SJSA1 (cell line): ENCODE measurements around the gene CHTF8. TPM values are rescaled to one million over a fixed set of nuclear protein-coding genes. Genes with fewer than 3 reads are reported as not detected.
"Not testable (repeated sequence)": the region's sequence is repeated elsewhere in the genome, so short reads cannot be mapped to it uniquely, and the experiment has no call there.

Experiments used
- DNase-seq, 2 experiments: peaks; one replicate each; pipeline ENCODE4 v3.0.0-alpha.2; 2015 to 2020; ENCODE audit warnings: low spot score in 2 of 2, low read depth in 1 of 2
- H3K27ac ChIP-seq: fragments of 250-450 bp; sonication (Bioruptor Pico); 2 replicates; pipeline ENCODE4 v1.5.1; 2020; ENCODE audit warnings: mild to moderate bottlenecking, moderate library complexity
- H3K27me3 ChIP-seq: fragments of 250-450 bp; sonication (Bioruptor Pico); replicated peaks from 2 replicates; pipeline ENCODE4 v1.5.1; 2020; ENCODE audit warnings: mild to moderate bottlenecking, moderate library complexity
- H3K36me3 ChIP-seq: fragments of 250-450 bp; sonication (Bioruptor Pico); 2 replicates; pipeline ENCODE4 v1.5.1; 2020; ENCODE audit warnings: mild to moderate bottlenecking
- H3K4me1 ChIP-seq: fragments of 250-450 bp; sonication (Bioruptor Pico); replicated peaks from 2 replicates; pipeline ENCODE4 v1.6.1; 2021; ENCODE audit warnings: mild to moderate bottlenecking
- H3K4me3 ChIP-seq: fragments of 250-450 bp; sonication (Bioruptor Pico); 2 replicates; pipeline ENCODE4 v1.5.1; 2020; ENCODE audit warnings: mild to moderate bottlenecking
- H3K9me3 ChIP-seq: fragments of 250-450 bp; sonication (Bioruptor Pico); replicated peaks from 2 replicates; pipeline ENCODE4 v1.5.1; 2020; ENCODE audit warnings: mild to moderate bottlenecking
- total RNA-seq: library from RNA; depleted of rRNA; stranded (reverse); fragments of >200 nt; shearing (Covaris generic); gene quantifications from 2 replicates; pipeline ENCODE4 v1.2.3, GENCODE V29; 2014

The CHTF8 gene
- total RNA-seq, 1 experiment from 2014 or later: 43.1 TPM

- no peaks in the 10 kb centered on the region; the same call in 1 of the 2 replicates for H3K9me3 ChIP-seq
- H3K27me3 ChIP-seq: no peaks in the 10 kb centered on the region
- DNase-seq: no peak
- H3K36me3 ChIP-seq: peaks cover 73% of the 10 kb centered on the region
- no peak overlapping the region for H3K4me3 ChIP-seq
- no peak overlapping the region for H3K27ac ChIP-seq
- H3K4me1 ChIP-seq: peaks cover 12% of the 10 kb centered on the region
Measured at GRCh38 chr16:69127966-69128510, 4.3 kb downstream of the CHTF8 start.

GRCh38 chr16:69126801-69127200 lies 5.6 kb downstream of the CHTF8 start:
- H3K27ac ChIP-seq, H3K9me3 ChIP-seq, H3K27me3 ChIP-seq, H3K4me3 ChIP-seq, DNase-seq: not testable (repeated sequence)
- Histone ChIP-seq H3K36me3 (peaks cover 76% of the 10 kb centered on the region), H3K4me1 (peaks cover 12% of the 10 kb centered on the region)

GRCh38 chr16:69126221-69126620 lies 6.2 kb downstream of the CHTF8 start:
- no peak overlapping the region for H3K27ac ChIP-seq
- no peaks in the 10 kb centered on the region for H3K27me3 ChIP-seq
- no peak for DNase-seq
- peaks cover 75% of the 10 kb centered on the region for H3K36me3 ChIP-seq
- H3K4me3 ChIP-seq: no peak overlapping the region
- H3K4me1 ChIP-seq: peaks cover 12% of the 10 kb centered on the region
- H3K9me3 ChIP-seq: no peaks in the 10 kb centered on the region

GRCh38 chr16:69124961-69125360 lies 7.4 kb downstream of the CHTF8 start:
- not testable (repeated sequence) for DNase-seq

GRCh38 chr16:69124406-69124805 lies 8.0 kb downstream of the CHTF8 start:
- peaks cover 74% of the 10 kb centered on the region for H3K36me3 ChIP-seq
- H3K9me3 ChIP-seq, H3K4me1 ChIP-seq, H3K4me3 ChIP-seq, DNase-seq, H3K27ac ChIP-seq, H3K27me3 ChIP-seq: not testable (repeated sequence)

More at GRCh38 chr16:69124961-69125360, 7.4 kb downstream of the CHTF8 start:
- not testable (repeated sequence) for H3K9me3 ChIP-seq, H3K4me3 ChIP-seq, H3K4me1 ChIP-seq, H3K27ac ChIP-seq, H3K27me3 ChIP-seq
- peaks cover 74% of the 10 kb centered on the region for H3K36me3 ChIP-seq

- no peaks in the 10 kb centered on the region for H3K27me3 ChIP-seq
- peaks cover 77% of the 10 kb centered on the region for H3K36me3 ChIP-seq
- peak; percentile 47 to 63 for DNase-seq
- H3K4me1 ChIP-seq: no peaks in the 10 kb centered on the region
- no peak overlapping the region for H3K27ac ChIP-seq
- no peak overlapping the region for H3K4me3 ChIP-seq
- no peaks in the 10 kb centered on the region for H3K9me3 ChIP-seq
Measured at GRCh38 chr16:69123910-69124309, 8.5 kb downstream of the CHTF8 start.

- DNase-seq: no peak
- H3K36me3 ChIP-seq: peaks cover 80% of the 10 kb centered on the region
- H3K9me3 ChIP-seq: no peaks in the 10 kb centered on the region
- no peak overlapping the region for H3K4me3 ChIP-seq
- H3K27ac ChIP-seq: no peak overlapping the region
- H3K4me1 ChIP-seq: no peaks in the 10 kb centered on the region
- no peaks in the 10 kb centered on the region for H3K27me3 ChIP-seq
Measured at GRCh38 chr16:69120096-69120664, 12.2 kb downstream of the CHTF8 start.

GRCh38 chr16:69119536-69119935 lies 12.9 kb downstream of the CHTF8 start:
- H3K27me3 ChIP-seq: no peaks in the 10 kb centered on the region
- no peaks in the 10 kb centered on the region for H3K4me1 ChIP-seq
- peaks cover 84% of the 10 kb centered on the region for H3K36me3 ChIP-seq
- H3K9me3 ChIP-seq: no peaks in the 10 kb centered on the region
- no peak overlapping the region for H3K27ac ChIP-seq
- DNase-seq: no peak
- no peak overlapping the region for H3K4me3 ChIP-seq

- no peaks in the 10 kb centered on the region for H3K4me1 ChIP-seq
- H3K9me3 ChIP-seq: no peaks in the 10 kb centered on the region
- peaks cover 82% of the 10 kb centered on the region for H3K36me3 ChIP-seq
- no peaks in the 10 kb centered on the region for H3K27me3 ChIP-seq
- H3K27ac ChIP-seq: no peak overlapping the region
- no peak for DNase-seq
- H3K4me3 ChIP-seq: no peak overlapping the region
Measured at GRCh38 chr16:69118994-69119393, 13.4 kb downstream of the CHTF8 start.

GRCh38 chr16:69118468-69118867 lies 13.9 kb downstream of the CHTF8 start:
- DNase-seq: no peak
- Histone ChIP-seq H3K27me3 (no peaks in the 10 kb centered on the region), H3K9me3 (no peaks in the 10 kb centered on the region), H3K36me3 (peaks cover 79% of the 10 kb centered on the region), H3K4me3 (no peak overlapping the region), H3K4me1 (no peaks in the 10 kb centered on the region), H3K27ac (no peak overlapping the region)

GRCh38 chr16:69116906-69117305 lies 15.5 kb downstream of the CHTF8 start:
- Histone ChIP-seq H3K9me3 (no peaks in the 10 kb centered on the region), H3K27ac (no peak overlapping the region), H3K4me3 (no peak overlapping the region), H3K4me1 (no peaks in the 10 kb centered on the region), H3K27me3 (no peaks in the 10 kb centered on the region), H3K36me3 (peaks cover 75% of the 10 kb centered on the region)
- no peak for DNase-seq

- no peaks in the 10 kb centered on the region for H3K27me3 ChIP-seq
- no peak for DNase-seq
- H3K9me3 ChIP-seq: no peaks in the 10 kb centered on the region
- no peak overlapping the region for H3K27ac ChIP-seq
- peaks cover 75% of the 10 kb centered on the region for H3K36me3 ChIP-seq
- no peaks in the 10 kb centered on the region for H3K4me1 ChIP-seq
- no peak overlapping the region for H3K4me3 ChIP-seq
Measured at GRCh38 chr16:69116256-69116875, 16.0 kb downstream of the CHTF8 start.

GRCh38 chr16:69115837-69116236 lies 16.6 kb downstream of the CHTF8 start:
- H3K27me3 ChIP-seq: no peaks in the 10 kb centered on the region
- no peak overlapping the region for H3K27ac ChIP-seq
- DNase-seq: no peak
- no peaks in the 10 kb centered on the region for H3K9me3 ChIP-seq
- H3K36me3 ChIP-seq: peaks cover 70% of the 10 kb centered on the region
- H3K4me1 ChIP-seq: no peaks in the 10 kb centered on the region
- no peak overlapping the region for H3K4me3 ChIP-seq

GRCh38 chr16:69115361-69115760 lies 17.0 kb downstream of the CHTF8 start:
- Histone ChIP-seq H3K4me1 (no peaks in the 10 kb centered on the region), H3K36me3 (peaks cover 65% of the 10 kb centered on the region), H3K27me3 (no peaks in the 10 kb centered on the region), H3K4me3 (no peak overlapping the region), H3K9me3 (no peaks in the 10 kb centered on the region), H3K27ac (no peak overlapping the region)
- no peak for DNase-seq
